DMS153 treated with DMSO at 0.1 percent for 48 hours (cell line): ENCODE data around the gene C11orf58.

Experiments used
- DNase-seq: peaks from one replicate; lab custom pipeline; 2025; ENCODE audit not compliant: unreplicated experiment; lab: John Stamatoyannopoulos, UW

Gene C11orf58

DNA sequence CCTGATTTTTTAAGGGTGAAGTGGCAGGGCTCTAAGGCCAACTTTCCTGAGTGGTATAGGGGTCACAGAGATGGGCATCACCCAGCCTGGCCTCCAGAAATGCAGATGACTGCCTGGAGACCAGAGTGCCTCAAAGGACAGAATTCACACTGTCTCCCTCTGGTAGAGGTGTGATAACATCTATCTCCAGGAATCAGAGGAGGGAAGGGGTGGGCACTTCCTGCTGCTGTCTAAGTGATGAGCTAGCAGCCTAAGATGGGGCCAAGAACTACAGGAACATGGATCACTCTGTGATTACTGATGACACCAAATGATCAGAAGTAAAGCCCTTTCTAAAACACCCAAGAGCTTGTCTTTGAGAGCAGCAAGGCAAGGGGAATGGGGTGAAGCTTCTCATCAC lies 61.9 kb downstream of the C11orf58 start:
- DNase-seq: no peak

DNA sequence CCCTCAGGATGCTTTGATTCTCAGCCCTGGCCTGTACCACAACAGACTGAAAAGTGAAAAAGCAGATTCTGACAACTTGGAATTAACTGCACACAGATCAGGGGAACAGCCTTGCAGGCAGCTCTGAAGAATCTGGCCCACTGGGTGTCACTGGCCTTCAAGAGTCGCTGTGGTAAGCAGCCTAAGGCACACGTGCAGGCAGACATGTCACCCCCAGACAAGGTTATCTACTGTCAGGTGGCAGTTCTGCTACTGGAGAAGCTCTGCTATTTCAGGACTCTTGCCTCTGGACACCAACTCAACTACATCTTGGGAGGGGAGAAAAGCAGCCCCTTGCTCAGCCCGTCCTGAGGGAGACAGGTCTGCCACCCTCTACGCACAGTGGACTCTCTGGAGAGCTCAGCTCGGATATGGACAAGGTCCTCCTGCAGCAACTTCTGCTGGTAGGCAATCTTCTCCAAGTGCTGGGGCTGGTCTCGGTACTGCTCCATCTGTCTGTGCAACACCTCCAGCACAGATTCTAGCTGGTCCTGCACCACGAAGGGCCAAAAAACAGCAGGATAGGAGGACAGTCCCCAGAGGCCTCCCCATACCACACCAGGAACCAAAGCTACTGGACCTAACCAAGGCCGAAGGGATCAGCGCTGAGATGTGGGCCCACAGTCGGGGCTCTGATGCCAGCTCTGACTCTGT lies 63.0 kb downstream of the C11orf58 start:
- DNase-seq: no peak

DNA sequence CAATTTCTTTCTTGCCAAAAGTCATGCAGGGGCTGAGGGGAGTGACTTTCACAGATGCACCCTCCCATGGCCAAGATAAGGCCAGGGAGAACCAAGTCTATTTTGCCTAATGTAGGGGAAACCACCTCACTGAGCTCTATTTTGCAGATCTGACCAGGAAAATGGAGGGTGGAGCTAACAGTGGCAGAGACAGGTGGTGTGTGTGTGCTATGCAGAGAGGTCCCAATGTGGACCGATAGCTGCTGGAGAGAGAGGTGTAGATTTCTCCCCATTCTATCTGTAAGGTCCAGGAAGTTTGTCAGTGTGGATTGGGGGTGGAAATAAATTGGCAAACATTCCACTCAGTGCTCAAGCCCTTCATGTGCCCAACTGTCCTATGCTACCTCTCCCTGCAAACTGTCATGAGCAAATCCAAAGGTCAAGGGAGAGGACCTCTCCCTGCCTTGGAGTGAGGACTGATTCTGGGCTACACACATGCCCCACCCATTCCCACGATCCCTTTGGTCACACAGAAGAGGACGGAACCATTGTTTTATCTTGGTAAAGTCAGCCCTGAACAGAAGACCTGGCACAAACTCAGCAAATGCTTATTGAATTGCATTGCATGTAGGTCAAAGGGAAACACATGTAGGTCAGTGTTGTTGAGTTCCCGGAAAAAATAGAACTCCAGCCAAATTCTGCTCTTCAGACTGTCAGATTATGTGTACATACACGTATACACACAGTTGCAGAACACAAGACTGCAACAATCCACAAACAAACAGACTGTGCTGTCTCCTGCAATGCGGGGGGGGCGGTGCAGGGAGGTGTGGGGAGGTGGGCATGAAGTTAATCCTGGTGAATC lies 65.9 kb downstream of the C11orf58 start:
- no peak for DNase-seq

DNA sequence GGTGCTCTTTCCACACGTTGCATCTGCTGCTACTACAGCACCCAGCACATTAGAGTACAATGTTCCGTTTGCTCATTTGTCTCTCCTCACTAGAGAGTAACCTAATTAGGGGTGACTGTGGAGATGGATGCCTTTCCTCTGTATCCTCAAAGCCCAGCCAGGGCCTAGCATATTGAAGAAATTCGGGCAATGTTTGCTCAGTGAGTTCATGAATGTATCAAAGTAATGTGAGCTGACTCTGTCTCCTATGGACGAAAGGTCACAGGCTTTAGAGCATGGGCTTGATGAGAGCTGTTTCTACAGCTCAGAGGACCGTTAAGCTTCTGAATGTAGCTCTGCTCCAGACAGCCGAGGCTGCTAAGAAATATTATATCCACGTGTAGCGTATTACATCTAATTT lies 67.5 kb downstream of the C11orf58 start:
- no peak for DNase-seq

DNA sequence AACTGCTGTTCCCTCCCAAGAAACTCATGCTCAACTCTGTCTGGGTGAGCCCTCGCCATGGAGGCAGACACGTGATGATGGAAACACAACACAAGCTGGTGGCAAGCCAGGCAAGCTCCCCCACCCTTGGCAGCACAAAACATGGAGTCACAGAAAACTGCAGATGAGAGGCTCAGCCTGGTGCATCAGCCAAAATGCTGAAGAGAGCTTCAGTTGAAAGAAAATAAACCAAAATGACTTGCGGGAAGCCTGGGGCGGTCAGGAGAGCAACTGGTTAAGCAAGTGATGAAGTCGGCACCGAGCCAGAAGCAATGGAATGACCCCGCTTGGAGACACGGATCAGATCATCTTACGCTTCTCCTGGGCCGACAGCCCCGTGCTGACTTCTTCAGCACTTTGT lies 68.3 kb downstream of the C11orf58 start:
- DNase-seq: no peak

GRCh38 chr11:16807306-16807705 lies 68.9 kb downstream of the C11orf58 start:
- no peak for DNase-seq
